ENCODE results near the gene CEP57L1. TPM values are rescaled to one million over a fixed set of nuclear protein-coding genes. Genes with fewer than 3 reads are reported as not detected.

The CEP57L1 gene
- total and polyA plus RNA-seq, 9 of the 15 experiments (the other 6 are each of a cell fraction or from before 2014, with no cell fraction given) = 39.4 to 88.6 (median 61.8) TPM

GRCh38 chr6:109081516-109082187 lies 13.7 kb upstream of the CEP57L1 start (continued):
- TF ChIP-seq MGA (IDR thresholded peaks at IDR 0.05) = no peak
- no peak for TF ChIP-seq RREB1 (CRISPR knock-in tag; IDR thresholded peaks at IDR 0.05)
- no peak for TF ChIP-seq HSF4 (CRISPR knock-in tag; IDR thresholded peaks at IDR 0.05; ENCODE audit: borderline replicate concordance)
- TF ChIP-seq ZNF263 (CRISPR knock-in tag; IDR thresholded peaks at IDR 0.05; ENCODE audit: borderline replicate concordance) = no peak
- no peak for TF ChIP-seq TAF15 (IDR thresholded peaks at IDR 0.05; ENCODE audit: low read depth, low read length)
- TF ChIP-seq EP400 (IDR thresholded peaks at IDR 0.05) = no peak
- no peak for TF ChIP-seq RHOXF2B (CRISPR knock-in tag; conservative IDR thresholded peaks at IDR 0.05)
- TF ChIP-seq SRSF7 (optimal IDR thresholded peaks at IDR 0.05; ENCODE audit: low read depth, low read length) = no peak
